Neural cell (in vitro differentiated cells): ENCODE measurements around the gene PLEKHB2. TPM values are rescaled to one million over a fixed set of nuclear protein-coding genes. Genes with fewer than 3 reads are reported as not detected.
A peak's percentile ranks its signal among the peaks of the same experiment; 100 is the strongest.

Experiments
- H2AFZ ChIP-seq: fragments of 200-600, 300-800 bp; sonication (generic), shearing (Covaris generic); 2 replicates; pipeline ENCODE4 v1.6.0; 2014; ENCODE audit warnings: low read depth, mild to moderate bottlenecking, antibody characterized with exemption, low read length, moderate library complexity
- H3F3A ChIP-seq: fragments of 200-600 bp; shearing (Covaris generic); 2 replicates; pipeline ENCODE4 v1.6.1; 2016; ENCODE audit warnings: mild to moderate bottlenecking, moderate library complexity, mixed read lengths, antibody characterized with exemption, low read length; ENCODE audit not compliant: insufficient read depth, poor library complexity, severe bottlenecking
- H3K27ac ChIP-seq: fragments of 200-600, 300-800 bp; sonication (generic), shearing (Covaris generic); 2 replicates; pipeline ENCODE4 v1.5.1; 2014; ENCODE audit warnings: mild to moderate bottlenecking, low read length, moderate library complexity
- H3K27me3 ChIP-seq: fragments of 300-800, 200-600 bp; sonication (generic), shearing (Covaris generic); 2 replicates; pipeline ENCODE4 v1.6.0; 2014; ENCODE audit warnings: mild to moderate bottlenecking, low read depth, low read length, moderate library complexity; ENCODE audit not compliant: insufficient read depth
- H3K36me3 ChIP-seq: fragments of 300-800, 200-600 bp; sonication (generic), shearing (Covaris generic); 2 replicates; pipeline ENCODE4 v1.5.1; 2014; ENCODE audit warnings: mild to moderate bottlenecking, antibody characterized with exemption, low read length, moderate library complexity; ENCODE audit not compliant: insufficient read depth
- H3K4me2 ChIP-seq: fragments of 300-800, 200-600 bp; sonication (generic), shearing (Covaris generic); 2 replicates; pipeline ENCODE4 v1.6.0; 2014; ENCODE audit warnings: mild to moderate bottlenecking, low read length
- H3K4me3 ChIP-seq: fragments of 300-800, 200-600 bp; sonication (generic), shearing (Covaris generic); 2 replicates; pipeline ENCODE4 v1.5.1; 2014; ENCODE audit warnings: mild to moderate bottlenecking, low read length, moderate library complexity
- H3K79me2 ChIP-seq: fragments of 200-600 bp; shearing (Covaris generic); replicated peaks from 2 replicates; pipeline ENCODE4 v1.6.0; 2014; ENCODE audit warnings: mild to moderate bottlenecking, low read length, moderate library complexity; ENCODE audit not compliant: insufficient read depth
- H3K9ac ChIP-seq: fragments of 300-800, 200-600 bp; sonication (generic), shearing (Covaris generic); 2 replicates; pipeline ENCODE4 v1.6.1; 2016; ENCODE audit warnings: mild to moderate bottlenecking, low read length, mixed read lengths
- H3K9me2 ChIP-seq: fragments of 200-600 bp; shearing (Covaris generic); 2 replicates; pipeline ENCODE4 v1.6.1; 2016; ENCODE audit warnings: mild to moderate bottlenecking, low read length, mixed read lengths; ENCODE audit not compliant: insufficient read depth
- H3K9me3 ChIP-seq: fragments of 200-600, 300-800 bp; sonication (generic), shearing (Covaris generic); 2 replicates; pipeline ENCODE4 v1.6.1; 2016; ENCODE audit warnings: mild to moderate bottlenecking, mixed run types, low read length, moderate library complexity, mixed read lengths
- H4K20me1 ChIP-seq: fragments of 200-600 bp; shearing (Covaris generic); 2 replicates; pipeline ENCODE4 v1.6.1; 2016; ENCODE audit warnings: mild to moderate bottlenecking, mixed run types; ENCODE audit not compliant: insufficient read depth
- EP300 ChIP-seq: fragments of 450-650 bp; conservative IDR thresholded peaks from 2 replicates; pipeline ENCODE4 v1.6.1; 2014; ENCODE audit warnings: antibody characterized with exemption, mild to moderate bottlenecking, moderate library complexity; ENCODE audit not compliant: poor library complexity, severe bottlenecking
- EZH2 ChIP-seq: fragments of 200-600, 300-800 bp; shearing (Covaris generic), sonication (generic); IDR thresholded peaks from 2 replicates; pipeline ENCODE4 v1.6.1; 2014; ENCODE audit warnings: antibody characterized with exemption, low read length, borderline replicate concordance, mild to moderate bottlenecking; ENCODE audit not compliant: insufficient read depth, poor library complexity, severe bottlenecking
- MXI1 ChIP-seq: fragments of 450-650 bp; conservative IDR thresholded peaks from 2 replicates; pipeline ENCODE4 v1.6.1; 2014; ENCODE audit warnings: antibody characterized with exemption, mild to moderate bottlenecking; ENCODE audit not compliant: poor library complexity, severe bottlenecking
- POLR2AphosphoS5 ChIP-seq: IDR thresholded peaks from 2 replicates; pipeline ENCODE4 v1.6.1; 2012
- RAD21 ChIP-seq: fragments of 450-650 bp; conservative IDR thresholded peaks from 2 replicates; pipeline ENCODE4 v1.6.1; 2014; ENCODE audit warnings: antibody characterized with exemption, mild to moderate bottlenecking, moderate library complexity
- SMC3 ChIP-seq: fragments of 450-650 bp; conservative IDR thresholded peaks from 2 replicates; pipeline ENCODE4 v1.6.1; 2014; ENCODE audit warnings: antibody characterized with exemption, mild to moderate bottlenecking, moderate library complexity; ENCODE audit not compliant: poor library complexity
- TAF1 ChIP-seq: IDR thresholded peaks from 2 replicates; pipeline ENCODE4 v1.6.1; 2012; ENCODE audit warnings: low read depth
- polyA plus RNA-seq: library from polyadenylated mRNA; depleted of rRNA; stranded (reverse); fragments of >200 nt; gene quantifications from 2 replicates; pipeline ENCODE4 v1.2.3, GENCODE V29; 2014
- TF ChIP-seq, protein P1 (sequence below): IDR thresholded peaks from 2 replicates; pipeline ENCODE4 v1.6.1; 2012; ENCODE audit warnings: borderline replicate concordance
- TF ChIP-seq, protein P2 (sequence below): fragments of 450-650 bp; IDR thresholded peaks from 2 replicates; pipeline ENCODE4 v1.5.1; 2014; ENCODE audit warnings: antibody characterized with exemption, mild to moderate bottlenecking, moderate library complexity; ENCODE audit not compliant: poor library complexity, severe bottlenecking

PLEKHB2 gene
- polyA plus RNA-seq, 1 donor from 2014 or later, result 85.0 TPM

DNA sequence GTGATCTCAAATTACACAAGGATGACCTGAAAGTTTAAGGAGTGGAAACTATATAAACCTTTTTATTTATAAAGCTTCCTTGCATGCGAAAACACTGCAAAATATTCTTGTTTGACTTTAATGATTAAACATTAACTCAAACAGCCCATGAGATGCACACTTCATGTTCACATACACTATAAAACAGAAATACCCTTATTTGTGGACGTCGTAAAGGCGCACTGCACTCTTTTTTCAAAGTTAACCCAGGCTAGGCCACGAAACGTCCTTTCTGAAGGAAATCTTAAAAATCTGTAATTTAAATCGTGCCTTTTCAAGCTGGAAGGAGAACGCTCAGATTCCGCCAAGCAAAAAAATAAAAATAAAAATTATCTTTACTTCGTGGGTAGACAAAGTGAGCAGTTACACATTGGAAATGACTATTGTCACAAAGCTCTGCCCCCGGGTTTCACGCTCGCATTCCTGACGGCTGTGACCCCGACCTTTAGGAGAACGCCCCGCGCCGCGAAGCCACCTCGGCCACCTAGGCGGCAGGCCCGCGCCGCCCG, 12.6 kb upstream of the PLEKHB2 start:
- Histone ChIP-seq H3K79me2 (peaks cover 50% of the 10 kb centered on the region), H3K9ac (peak overlapping the region; percentile 93), H3K9me2 (no peaks in the 10 kb centered on the region), H4K20me1 (no peaks in the 10 kb centered on the region), H3K27ac (peak overlapping the region; percentile 97), H3K9me3 (no peaks in the 10 kb centered on the region), H3K4me2 (peak overlapping the region; percentile 63), H3K36me3 (no peaks in the 10 kb centered on the region), H3K27me3 (no peaks in the 10 kb centered on the region), H3K4me3 (peak overlapping the region; percentile 90), H3F3A (no peaks in the 10 kb centered on the region), H2AFZ (no peak overlapping the region)
- TF ChIP-seq, protein P1, sequence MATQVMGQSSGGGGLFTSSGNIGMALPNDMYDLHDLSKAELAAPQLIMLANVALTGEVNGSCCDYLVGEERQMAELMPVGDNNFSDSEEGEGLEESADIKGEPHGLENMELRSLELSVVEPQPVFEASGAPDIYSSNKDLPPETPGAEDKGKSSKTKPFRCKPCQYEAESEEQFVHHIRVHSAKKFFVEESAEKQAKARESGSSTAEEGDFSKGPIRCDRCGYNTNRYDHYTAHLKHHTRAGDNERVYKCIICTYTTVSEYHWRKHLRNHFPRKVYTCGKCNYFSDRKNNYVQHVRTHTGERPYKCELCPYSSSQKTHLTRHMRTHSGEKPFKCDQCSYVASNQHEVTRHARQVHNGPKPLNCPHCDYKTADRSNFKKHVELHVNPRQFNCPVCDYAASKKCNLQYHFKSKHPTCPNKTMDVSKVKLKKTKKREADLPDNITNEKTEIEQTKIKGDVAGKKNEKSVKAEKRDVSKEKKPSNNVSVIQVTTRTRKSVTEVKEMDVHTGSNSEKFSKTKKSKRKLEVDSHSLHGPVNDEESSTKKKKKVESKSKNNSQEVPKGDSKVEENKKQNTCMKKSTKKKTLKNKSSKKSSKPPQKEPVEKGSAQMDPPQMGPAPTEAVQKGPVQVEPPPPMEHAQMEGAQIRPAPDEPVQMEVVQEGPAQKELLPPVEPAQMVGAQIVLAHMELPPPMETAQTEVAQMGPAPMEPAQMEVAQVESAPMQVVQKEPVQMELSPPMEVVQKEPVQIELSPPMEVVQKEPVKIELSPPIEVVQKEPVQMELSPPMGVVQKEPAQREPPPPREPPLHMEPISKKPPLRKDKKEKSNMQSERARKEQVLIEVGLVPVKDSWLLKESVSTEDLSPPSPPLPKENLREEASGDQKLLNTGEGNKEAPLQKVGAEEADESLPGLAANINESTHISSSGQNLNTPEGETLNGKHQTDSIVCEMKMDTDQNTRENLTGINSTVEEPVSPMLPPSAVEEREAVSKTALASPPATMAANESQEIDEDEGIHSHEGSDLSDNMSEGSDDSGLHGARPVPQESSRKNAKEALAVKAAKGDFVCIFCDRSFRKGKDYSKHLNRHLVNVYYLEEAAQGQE, result no peak
- no peak for TF ChIP-seq EP300
- TF ChIP-seq, protein P2, sequence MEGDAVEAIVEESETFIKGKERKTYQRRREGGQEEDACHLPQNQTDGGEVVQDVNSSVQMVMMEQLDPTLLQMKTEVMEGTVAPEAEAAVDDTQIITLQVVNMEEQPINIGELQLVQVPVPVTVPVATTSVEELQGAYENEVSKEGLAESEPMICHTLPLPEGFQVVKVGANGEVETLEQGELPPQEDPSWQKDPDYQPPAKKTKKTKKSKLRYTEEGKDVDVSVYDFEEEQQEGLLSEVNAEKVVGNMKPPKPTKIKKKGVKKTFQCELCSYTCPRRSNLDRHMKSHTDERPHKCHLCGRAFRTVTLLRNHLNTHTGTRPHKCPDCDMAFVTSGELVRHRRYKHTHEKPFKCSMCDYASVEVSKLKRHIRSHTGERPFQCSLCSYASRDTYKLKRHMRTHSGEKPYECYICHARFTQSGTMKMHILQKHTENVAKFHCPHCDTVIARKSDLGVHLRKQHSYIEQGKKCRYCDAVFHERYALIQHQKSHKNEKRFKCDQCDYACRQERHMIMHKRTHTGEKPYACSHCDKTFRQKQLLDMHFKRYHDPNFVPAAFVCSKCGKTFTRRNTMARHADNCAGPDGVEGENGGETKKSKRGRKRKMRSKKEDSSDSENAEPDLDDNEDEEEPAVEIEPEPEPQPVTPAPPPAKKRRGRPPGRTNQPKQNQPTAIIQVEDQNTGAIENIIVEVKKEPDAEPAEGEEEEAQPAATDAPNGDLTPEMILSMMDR, result no peak
- TF ChIP-seq EZH2, result no peak
- TF ChIP-seq TAF1, result no peak
- no peak for TF ChIP-seq POLR2AphosphoS5
- no peak for TF ChIP-seq SMC3
- TF ChIP-seq MXI1, result no peak
- no peak for TF ChIP-seq RAD21

DNA sequence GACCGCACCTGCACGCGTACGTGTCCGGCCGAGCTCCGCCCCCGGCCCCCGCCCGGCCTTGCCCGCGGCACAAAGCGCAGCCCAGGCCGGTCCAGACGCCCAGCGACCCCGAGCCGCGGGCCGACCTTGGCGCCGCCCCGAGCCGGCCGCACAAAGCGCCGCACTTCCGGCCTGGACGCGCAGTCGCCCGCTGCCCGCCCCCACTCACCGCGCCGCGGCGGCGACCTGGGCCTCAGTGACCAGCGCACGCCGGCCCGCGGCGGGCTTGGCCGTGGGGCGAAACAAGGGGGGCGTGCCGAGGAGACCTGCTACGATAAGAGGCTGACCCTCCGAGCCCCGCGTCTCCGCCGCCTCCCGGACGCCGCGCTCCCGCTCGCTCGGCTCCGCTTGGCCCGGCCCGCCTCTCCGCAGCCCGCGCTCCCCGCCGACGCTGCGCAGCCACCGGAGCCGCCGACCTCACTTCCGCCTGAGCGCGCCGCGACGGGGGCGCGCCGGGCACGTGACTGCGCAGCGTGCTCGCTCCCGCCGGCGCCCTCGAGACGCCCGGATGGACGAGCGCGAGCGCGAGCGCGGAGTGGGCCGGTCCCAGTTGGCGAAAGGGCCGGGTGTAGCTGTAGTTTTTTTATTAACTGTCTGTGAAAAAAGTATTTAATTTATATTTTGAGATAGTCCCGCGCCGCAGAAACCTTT, 12.0 kb upstream of the PLEKHB2 start, which contains the start of gene FAM168B:
Gene FAM168B, minus strand, starts transcription at position 455 of the 690 bp plus-strand sequence. CDS start 10,814 bp downstream, outside the sequence.
- peak; percentile 75 for TF ChIP-seq EP300
- peak; percentile 75 for TF ChIP-seq MXI1
- peak; percentile 96 for TF ChIP-seq POLR2AphosphoS5
- peak; percentile 23 for TF ChIP-seq SMC3
- no peak for TF ChIP-seq EZH2
- peak; percentile 28 for TF ChIP-seq RAD21
- no peak for TF ChIP-seq TAF1
- TF ChIP-seq, protein P1, result no peak
- TF ChIP-seq, protein P2, result no peak
- Histone ChIP-seq H3K27ac (peak within 1 kb of the TSS; percentile 97), H2AFZ (peak within 1 kb of the TSS; percentile 98), H3F3A (no peaks in the 10 kb centered on the region), H3K79me2 (peaks cover 44% of the 10 kb centered on the region), H3K27me3 (no peaks in the 10 kb centered on the region), H4K20me1 (no peaks in the 10 kb centered on the region), H3K36me3 (no peaks in the 10 kb centered on the region), H3K9me2 (no peaks in the 10 kb centered on the region), H3K9me3 (no peaks in the 10 kb centered on the region), H3K9ac (peak within 1 kb of the TSS; percentile 93), H3K4me2 (peak within 1 kb of the TSS; percentile 63), H3K4me3 (peak within 1 kb of the TSS; percentile 90)
